C1 segment of cervical spinal cord (tissue), 14 donors: ENCODE measurements around the gene ANO6.
"Not testable (repeated sequence)": the region's sequence is repeated elsewhere in the genome, so short reads cannot be mapped to it uniquely, and the experiment has no call there.

ENCODE experiments used
- DNase-seq, 14 donors: peaks; one replicate each; lab custom pipeline; 2025; lab: John Stamatoyannopoulos, UW

ANO6 gene

GRCh38 chr12:45235087-45236025 is 19.5 kb downstream of the ANO6 start:
- peak in 1 of 14 donors; percentile 25 for DNase-seq

GRCh38 chr12:45236383-45236782 is 20.5 kb downstream of the ANO6 start:
- DNase-seq = not testable (repeated sequence)

- DNase-seq = no peak
These were observed 26.3 kb downstream of the ANO6 start for GRCh38 chr12:45242180-45242579.

GRCh38 chr12:45243963-45244362 is 28.1 kb downstream of the ANO6 start:
- DNase-seq = no peak

GRCh38 chr12:45244561-45245343 is 28.9 kb downstream of the ANO6 start:
- DNase-seq = no peak

- DNase-seq = no peak
These were observed 30.3 kb downstream of the ANO6 start for GRCh38 chr12:45246236-45246635.

GRCh38 chr12:45247589-45247988 is 31.7 kb downstream of the ANO6 start:
- no peak for DNase-seq

GRCh38 chr12:45248095-45248494 is 32.2 kb downstream of the ANO6 start:
- no peak for DNase-seq

GRCh38 chr12:45254254-45254653 is 38.4 kb downstream of the ANO6 start:
- DNase-seq = no peak

GRCh38 chr12:45256721-45257120 is 40.8 kb downstream of the ANO6 start:
- no peak for DNase-seq

GRCh38 chr12:45257185-45257930 is 41.5 kb downstream of the ANO6 start:
- DNase-seq = no peak

GRCh38 chr12:45259675-45260074 is 43.8 kb downstream of the ANO6 start:
- no peak for DNase-seq

GRCh38 chr12:45260104-45260815 is 44.4 kb downstream of the ANO6 start:
- no peak for DNase-seq

- no peak for DNase-seq
These were observed 45.0 kb downstream of the ANO6 start for GRCh38 chr12:45260854-45261253.

- DNase-seq = not testable (repeated sequence)
These were observed 46.3 kb downstream of the ANO6 start for GRCh38 chr12:45262185-45262584.

GRCh38 chr12:45263587-45263986 is 47.7 kb downstream of the ANO6 start:
- DNase-seq = no peak

- DNase-seq = peak in 1 of 14 donors; percentile 3
These were observed 52.9 kb downstream of the ANO6 start for GRCh38 chr12:45268672-45269411.

- no peak for DNase-seq
These were observed 53.5 kb downstream of the ANO6 start for GRCh38 chr12:45269412-45269751.

GRCh38 chr12:45270951-45271350 is 55.1 kb downstream of the ANO6 start:
- DNase-seq = no peak

- DNase-seq = no peak
These were observed 57.9 kb downstream of the ANO6 start for GRCh38 chr12:45273717-45274271.
